SIG-M5 treated with dmso at 0.1 percent for 504 hours (cell line): ENCODE data around the gene UBE2J2.

ENCODE experiments used
- DNase-seq: peaks from one replicate; lab custom pipeline; 2025; ENCODE audit not compliant: unreplicated experiment; lab: John Stamatoyannopoulos, UW

Gene UBE2J2

DNA sequence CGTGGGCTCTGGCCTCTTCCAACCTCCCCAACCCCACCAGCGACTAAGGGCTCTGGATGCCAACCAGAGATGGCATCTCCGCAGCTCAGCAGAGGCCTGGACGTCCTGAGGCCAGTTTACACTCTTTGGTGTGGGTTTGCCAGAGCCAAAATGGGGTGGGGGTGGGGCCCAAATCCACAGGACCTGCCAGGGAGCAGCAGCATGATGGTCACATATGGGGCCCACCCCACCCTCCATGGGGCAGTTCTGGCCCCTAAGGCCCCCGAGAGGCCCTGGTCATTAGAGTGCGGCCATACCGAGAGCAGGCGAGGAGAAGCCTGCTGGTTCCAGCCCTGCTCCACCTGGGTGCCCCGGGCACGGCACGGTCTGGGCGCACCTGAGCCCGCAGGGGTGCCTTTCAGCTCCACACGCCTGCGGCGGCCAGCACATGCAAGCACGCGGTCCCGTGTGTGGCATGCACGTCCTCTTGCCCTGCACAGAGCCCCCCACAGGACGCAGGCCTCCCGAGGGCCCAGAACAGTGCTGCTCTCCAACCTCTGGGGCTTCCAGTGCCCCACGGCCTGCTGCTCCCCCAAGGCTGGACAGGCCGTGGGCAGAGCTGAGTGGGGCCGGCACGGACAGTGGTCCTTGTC, 31.9 kb downstream of the UBE2J2 start:
- DNase-seq = no peak

DNA sequence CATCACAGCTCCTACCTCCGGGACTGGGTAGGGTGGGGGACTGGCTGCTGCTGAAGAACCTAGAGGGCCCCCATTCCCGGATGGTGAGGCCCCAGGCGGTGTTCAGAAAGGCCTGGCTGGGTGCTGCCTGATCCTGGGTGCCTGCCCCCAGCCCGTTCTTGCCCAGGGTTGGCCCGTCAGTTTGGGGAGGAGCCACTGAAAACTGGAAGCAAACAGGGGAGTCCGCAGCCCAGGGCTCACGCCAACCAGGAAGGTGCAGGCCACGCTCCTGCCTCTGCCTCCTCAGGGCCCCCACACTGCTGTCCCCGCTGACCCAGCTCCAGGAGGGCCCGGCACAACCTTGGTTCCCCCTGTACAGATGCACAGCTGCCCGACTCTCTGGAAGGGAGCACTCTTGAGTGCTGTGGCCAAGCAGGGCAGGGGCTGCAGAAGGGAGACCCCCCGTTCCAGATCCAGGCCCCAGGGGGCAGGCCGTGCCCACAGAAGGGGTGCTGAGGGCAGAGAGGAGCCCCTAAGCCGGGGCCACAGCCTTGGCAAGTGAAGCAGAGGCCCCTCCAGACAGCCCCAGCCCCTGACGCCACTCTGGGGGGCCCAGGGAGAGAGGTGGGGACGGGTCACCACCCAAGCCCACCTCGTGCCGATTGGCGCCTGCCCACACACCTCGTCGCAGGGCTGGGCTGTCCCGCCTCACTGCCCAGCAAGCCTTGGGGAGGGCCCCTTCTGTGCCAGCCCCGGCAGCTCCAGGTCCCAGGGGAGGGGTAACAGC, 32.6 kb downstream of the UBE2J2 start:
- DNase-seq = no peak

DNA sequence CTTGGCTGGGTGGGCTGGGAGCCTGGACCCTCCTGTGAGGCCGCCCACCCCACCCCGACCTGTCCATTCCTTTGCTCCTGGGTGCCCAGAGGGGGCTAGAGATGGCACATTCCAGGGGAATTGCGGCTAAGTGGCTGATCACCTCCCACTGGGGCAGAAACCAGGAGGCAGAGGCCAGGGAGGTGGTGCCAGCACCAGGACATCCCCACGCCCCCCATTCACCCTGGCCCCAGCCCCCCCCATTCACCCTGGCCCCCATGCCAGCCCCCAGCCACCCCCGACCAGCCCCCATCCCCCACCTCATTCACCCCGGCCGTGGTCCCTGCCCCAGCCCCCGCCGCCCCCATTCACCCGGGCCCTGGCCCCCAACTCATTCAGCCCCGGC, 33.3 kb downstream of the UBE2J2 start:
- no peak for DNase-seq

DNA sequence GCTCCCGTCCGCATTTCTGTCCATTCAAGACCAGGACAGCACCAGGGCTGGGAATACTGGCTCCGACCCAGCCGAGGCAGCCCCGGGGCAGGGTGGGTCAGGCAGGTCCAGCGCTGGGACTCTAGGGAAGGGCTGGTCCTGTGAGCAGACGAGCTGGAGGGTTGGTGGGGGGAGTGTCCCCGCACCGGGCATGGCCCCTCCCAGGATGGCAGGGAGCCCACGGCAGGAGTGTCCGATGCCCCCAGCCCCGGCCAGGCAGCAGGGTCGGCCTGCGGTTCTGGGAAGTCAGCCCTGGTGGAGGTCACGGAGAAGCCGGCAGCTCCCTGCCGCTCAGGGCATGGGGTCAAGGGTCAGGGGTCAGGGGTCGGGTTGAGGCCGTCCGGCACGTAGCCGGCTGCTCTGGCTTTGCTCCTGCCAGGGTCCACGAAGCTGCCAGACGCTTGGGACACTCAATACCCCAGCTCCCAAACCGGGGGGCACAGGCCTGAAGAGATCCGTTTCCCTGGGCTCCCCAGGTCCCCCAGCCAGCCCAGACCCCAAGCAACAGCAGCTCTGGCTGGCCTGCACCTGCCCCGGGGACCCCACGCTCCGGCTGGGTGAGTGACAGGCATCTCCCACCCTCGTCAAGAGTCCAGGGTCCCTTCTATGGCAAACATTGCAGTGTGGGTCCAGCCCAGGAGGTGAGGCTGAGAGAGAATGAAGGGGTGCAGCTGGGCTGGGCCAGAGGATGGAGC, 33.9 kb downstream of the UBE2J2 start:
- DNase-seq = no peak

DNA sequence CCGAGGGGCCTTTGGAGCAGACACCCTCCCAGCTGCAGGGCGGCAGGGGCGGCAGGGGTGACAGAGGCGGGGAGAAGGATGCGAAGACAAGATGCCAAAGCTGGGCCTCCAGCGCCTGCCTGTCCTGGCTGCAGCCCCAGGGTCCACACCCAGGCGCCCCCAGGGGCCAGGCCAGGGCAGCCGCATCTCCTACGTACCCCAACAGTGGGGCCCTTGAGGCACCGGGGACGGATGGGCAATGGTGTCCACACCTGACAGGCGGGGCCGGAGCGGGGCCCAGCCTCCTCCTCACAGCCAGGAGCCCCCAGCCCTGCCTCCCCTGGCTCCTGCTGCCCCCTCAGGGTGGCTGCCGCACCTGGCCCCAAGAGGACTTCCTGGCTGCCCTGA, 34.4 kb downstream of the UBE2J2 start:
- no peak for DNase-seq

DNA sequence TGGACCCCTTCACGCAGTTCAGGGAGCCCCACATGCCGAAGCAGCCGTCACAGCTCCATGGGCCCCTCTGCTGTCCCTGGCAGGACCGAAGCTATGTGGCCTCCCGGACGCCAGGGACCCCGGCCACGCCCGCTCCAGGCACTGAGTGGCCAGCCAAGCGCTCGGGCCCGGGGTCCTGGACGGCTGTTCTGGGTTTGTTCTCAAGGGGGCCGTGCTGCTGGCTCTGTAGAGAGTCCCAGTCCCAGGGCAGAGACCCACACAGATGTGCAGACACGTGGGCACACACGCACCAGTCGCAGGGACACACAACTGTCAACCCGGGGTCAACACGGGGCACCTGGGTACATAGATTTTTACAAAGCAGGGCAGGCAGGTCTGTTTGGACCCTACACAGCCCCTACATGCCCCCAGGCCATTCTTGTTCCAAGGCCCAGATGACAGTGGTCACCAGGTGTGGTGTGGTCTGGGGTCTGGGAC, 34.9 kb downstream of the UBE2J2 start:
- no peak for DNase-seq

DNA sequence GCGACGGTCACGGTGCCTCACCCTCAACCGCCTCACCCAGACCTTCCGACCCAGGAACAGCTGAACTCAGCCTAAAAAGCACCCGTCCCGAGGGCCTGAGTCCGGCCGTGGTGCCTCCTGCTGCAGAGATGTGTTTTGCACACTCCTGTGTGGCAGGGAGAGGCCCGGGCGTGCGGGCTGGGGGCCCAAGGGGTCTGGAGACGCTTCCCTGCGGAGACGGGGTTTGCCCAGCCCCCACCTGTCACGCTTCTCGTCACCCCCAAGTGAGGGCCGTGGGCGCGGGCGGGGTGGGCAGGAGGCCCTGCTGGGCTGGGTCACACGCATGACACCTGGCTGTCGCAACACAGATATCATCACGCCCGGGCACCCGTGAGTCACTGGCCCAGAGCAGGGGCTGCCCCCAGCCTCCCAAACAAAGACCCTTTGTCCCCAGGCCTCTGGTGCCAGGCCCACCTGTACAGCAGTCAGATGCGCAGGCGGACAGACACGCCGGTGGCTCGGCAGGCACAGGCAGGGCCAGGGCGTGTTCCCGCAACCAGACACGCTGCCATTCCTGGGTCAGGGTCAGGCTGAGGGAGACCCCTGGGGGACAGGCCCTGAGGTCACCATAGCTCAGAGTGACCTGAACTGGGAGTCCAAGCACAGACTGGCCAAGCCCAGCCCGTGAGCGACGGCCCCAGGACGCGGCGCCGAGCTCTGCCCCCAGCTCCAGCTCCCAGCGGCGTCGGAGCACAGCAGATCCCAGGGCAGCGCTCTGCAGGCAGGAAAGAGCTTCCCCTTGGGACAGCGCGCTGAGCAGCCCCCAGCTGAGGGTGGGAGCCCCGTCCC, 35.6 kb downstream of the UBE2J2 start:
- no peak for DNase-seq

DNA sequence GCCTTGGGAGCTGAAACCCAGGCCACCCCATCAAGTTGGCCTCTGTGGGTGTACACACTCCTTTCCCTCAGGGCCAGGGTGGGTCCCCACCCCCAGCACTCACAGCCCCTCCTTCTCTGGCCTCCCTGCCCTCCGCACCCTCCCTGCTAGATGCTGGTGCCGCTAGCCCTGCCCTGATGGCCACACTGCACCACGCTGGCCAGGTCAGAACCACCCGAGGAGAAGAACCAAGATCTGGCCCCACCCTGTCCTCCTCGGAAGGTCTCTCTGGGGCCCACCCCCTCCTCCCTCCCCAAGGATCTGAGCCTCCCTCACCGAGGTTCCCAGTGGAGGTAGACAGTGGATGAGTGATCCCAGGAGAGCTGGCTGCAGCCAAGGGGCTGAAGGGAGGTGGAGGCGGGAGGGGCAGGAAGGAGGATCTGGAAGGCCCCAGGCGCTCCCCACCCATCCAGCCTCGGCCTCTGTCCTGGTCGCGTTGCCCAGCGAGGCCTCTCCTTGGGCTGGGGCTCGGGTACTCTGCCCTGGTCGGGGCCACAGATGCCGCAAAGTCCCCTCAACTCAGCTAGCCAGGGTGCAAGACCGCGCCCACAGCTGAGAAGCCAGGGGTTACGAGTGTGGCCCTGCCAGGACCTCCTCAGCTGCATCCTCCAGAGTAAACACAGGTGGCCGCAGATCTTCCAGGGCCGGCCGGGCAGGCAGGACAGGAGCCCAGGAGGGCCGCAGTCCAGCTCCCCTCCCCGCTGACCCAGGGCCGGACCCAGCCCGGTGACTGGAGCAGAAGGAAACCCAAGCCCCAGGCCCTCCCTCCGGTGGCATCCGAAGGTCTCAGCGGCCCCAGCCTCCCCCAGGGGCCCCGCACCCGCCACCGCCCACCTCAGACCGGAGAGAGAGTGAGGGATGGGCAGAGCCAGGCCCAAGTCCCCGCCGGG, 36.4 kb downstream of the UBE2J2 start:
- DNase-seq = no peak

DNA sequence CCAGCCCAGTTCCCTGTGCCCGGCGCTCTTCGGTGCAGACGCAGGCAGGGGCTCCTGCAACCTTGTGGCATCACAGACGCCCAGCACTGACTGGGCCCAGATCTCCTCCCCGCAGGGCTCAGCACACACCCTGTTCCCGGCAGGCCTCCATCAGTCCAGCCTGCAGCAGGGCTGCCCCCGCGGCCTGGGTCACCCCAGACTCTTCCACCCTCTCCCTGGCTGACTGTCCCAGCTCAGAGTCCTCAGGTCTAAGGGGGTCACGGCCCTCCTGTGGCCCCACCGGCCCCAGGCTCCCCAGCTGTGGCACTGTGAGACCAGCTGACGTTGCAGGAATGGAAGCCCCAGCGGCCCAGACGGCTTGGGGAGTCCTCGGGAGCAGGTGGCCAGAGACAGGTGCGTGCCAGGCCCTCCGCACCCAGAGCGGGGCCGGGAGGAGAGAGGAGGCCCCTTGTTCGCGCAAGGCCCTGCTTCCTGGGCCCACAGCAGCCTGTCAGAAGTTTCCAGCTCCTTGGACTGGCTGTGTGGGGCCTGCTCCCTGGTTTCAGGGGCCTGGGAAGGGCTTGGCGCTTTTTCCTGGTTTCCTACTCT, 37.4 kb downstream of the UBE2J2 start:
- DNase-seq = no peak

DNA sequence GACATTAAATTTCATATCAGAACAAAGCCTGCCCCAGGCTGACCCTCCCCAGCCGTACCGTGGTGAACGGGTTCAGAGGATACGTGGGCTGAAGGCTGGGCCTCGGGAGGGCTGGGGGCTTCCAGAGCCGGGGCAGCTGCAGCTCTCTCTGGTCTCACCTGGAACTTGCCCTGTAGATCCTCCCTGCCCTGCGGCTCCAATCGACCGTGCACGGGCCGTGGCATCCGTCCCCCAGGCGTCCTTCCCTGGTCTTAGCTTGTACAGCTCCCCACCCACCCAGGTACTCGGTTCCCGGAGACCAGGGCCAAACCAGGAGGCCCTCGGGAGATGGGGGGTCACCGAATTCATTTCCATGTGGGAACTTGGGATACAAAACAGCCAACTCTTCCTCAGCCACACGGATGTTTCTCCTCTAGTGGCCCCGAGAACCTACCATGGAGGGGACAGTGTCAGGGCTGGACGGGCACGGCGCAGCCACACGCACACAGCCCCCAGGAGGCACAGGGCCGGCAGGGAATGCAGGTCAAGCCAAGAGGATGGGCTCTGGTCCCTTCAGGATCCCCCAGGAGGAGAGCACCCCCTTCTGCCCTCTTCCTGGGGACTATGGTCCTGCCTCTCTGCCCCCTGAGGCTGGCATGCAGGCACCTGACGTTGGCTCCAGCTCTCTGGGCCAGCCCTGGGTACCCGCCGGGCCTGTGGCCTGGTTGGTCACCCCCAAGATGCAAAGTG, 38.5 kb downstream of the UBE2J2 start:
- DNase-seq = no peak

DNA sequence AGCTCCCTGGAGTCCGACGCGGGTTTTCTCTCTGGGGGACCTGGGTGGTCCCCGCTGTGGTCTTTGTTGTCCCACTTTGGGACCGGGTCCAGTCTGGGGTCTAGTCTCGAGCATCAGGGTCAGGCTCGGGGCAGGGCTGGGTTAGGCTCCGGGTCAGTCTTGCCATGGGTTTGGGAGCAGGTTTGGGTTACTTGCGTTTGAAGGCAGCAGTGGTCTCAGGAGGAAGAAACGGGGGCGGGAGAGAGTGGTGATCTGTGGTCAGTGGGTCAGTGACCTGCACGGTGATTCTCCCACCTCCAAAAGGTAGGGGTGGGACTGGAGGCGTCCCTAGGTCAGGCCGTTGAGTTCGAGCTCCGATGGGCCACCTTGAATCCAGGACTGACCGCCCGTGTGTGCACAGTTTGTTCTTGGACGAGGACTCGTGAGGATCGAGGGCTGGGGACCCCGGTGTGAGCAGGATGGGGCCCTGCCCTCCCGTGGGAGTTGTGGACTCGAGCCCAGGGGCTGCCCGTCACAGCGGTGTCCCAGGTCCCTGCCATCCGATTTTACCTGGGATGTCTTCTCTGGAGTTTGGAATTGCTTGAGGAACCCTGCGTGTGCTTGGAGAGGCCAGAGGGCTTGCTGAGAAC, 39.4 kb downstream of the UBE2J2 start:
- no peak for DNase-seq

DNA sequence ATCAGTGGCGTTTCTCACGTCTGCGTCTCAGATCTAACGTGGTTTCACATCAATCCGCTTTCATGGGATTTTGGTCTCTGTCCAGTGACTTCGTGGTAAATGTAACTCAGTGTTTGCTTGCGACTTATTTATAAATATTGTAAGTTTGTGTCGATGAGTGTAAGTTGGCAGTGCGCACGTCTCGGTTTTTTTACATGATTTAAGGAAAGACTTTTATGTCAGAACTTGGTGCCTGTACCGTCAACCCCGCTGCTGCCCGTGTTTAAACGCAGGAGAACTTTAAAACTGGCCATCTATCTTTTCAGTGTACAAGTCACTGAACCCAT, 40.1 kb downstream of the UBE2J2 start:
- no peak for DNase-seq

DNA sequence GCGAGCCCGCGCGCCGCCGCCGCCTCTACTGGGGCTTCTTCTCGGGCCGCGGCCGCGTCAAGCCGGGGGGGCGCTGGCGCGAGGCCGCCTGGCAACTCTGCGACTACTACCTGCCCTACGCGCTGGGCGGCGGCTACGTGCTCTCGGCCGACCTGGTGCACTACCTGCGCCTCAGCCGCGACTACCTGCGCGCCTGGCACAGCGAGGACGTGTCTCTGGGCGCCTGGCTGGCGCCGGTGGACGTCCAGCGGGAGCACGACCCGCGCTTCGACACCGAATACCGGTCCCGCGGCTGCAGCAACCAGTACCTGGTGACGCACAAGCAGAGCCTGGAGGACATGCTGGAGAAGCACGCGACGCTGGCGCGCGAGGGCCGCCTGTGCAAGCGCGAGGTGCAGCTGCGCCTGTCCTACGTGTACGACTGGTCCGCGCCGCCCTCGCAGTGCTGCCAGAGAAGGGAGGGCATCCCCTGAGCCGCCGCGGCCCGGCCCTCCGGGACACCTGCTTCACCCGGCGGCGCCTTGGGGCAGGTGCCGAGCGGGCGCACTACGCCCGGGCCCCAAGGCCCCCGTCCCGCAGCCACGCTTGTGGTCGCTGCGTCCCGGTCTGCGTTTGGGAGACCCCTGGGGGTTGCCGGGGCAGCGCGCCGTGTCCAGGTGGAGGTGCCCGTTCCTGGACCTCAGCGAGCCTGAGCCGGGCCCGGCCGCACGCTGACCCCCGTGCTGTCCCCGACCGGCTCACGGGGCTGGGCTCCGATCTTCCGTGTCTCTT, 40.7 kb downstream of the UBE2J2 start:
- DNase-seq = no peak

DNA sequence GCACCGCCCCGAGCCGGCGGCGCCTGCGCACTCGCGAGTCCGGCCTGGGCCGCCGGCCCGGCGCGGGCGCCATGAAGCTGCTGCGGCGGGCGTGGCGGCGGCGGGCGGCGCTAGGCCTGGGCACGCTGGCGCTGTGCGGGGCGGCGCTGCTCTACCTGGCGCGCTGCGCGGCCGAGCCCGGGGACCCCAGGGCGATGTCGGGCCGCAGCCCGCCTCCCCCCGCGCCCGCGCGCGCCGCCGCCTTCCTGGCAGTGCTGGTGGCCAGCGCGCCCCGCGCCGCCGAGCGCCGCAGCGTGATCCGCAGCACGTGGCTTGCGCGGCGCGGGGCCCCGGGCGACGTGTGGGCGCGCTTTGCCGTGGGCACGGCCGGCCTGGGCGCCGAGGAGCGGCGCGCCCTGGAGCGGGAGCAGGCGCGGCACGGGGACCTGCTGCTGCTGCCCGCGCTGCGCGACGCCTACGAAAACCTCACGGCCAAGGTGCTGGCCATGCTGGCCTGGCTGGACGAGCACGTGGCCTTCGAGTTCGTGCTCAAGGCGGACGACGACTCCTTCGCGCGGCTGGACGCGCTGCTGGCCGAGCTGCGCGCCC, 41.4 kb downstream of the UBE2J2 start, which contains the start of gene B3GALT6:
Gene B3GALT6, plus strand, starts transcription at position 30 of the 588 bp plus-strand sequence. Its CDS starts 42 bp downstream, at position 72.
- DNase-seq = no peak

DNA sequence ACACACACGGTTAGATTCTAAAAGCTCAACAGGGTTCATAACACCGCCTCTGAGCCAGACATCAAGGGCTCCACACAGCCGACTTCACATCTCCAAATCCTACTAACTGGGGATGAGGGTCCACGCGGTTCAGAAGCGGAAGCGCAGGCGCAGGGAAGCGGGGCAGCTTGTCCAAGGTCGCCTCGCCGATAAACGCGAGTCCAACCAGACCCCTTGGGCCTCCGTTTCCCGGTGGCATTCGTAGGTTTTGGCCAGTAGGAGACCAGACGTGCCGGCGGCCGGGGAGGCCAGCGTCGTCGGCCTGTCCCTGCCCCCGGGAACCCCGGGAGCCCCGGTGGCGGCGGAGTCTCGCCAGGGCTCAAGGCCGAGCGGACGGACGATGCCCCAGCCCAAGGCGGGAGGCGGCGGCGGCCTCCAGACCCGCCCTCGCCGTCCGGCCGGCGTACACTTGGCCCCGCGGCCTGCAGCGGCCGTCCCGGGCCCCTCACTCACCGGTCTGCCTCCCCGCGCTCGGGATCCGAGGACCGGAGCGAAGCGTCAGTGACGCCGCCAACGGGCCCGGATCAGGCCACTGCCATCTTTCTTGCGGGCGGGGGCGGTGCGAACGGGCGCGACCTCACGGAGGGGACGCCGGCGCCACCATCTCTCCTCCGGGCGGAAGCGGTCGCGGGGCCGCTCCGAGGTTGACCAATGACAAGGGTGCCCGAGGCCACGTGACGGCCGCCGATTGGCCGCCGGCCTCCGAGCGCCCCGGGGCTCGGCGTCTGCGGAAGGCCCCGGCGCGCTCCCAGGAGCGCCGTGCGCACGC, 42.0 kb downstream of the UBE2J2 start, which contains the start of gene SDF4:
Gene SDF4, minus strand, starts transcription at position 602 of the 808 bp plus-strand sequence. CDS start 3,229 bp downstream, outside the sequence.
- DNase-seq = peak; percentile 90

DNA sequence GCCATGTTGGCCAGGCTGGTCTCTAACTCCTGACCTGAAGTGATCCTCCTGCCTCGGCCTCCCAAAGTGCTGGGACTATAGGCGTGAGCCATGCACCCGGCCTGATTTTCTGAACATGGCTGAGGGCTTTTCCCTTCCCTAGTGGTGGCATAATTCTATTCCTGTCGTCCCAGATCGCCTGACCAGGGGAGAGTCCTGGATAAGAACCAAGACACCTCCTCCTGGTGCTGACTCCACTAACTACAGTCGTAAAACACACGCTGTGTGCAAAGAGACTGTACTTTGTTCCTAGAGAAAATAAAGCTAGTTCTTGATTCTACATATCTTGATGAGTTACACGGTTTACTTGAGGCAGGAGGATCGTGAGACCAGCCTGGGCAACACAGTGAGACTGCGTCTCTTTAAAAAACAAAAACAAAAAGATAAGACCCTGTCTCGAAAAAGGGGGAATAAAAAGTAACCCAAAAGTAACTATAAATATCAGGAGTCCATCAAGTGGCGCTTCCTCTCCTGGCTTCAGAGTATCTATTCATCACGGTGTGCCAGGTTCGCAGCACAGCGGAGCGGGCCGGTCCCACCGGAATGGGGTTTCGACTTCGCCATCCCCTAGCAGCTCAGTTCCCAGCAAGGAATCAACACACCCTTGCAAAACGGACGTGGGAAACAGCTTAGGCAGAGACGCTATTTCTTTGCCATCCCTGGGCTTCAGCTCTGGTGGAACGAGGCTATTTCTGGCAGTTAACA, 42.8 kb downstream of the UBE2J2 start:
- peak; percentile 27 for DNase-seq
